Measurements from ENCODE around the gene KIDINS220.
"Not testable (repeated sequence)": the region's sequence is repeated elsewhere in the genome, so short reads cannot be mapped to it uniquely, and the experiment has no call there.

The KIDINS220 gene

GRCh38 chr2:8754106-8754776 lies 83.2 kb downstream of the KIDINS220 start:
- no peak for DNase-seq (ENCODE audit: low read depth in 2 of 2)

- no peak for DNase-seq (ENCODE audit: low read depth in 2 of 2)
Observed at GRCh38 chr2:8753609-8754008, 83.8 kb downstream of the KIDINS220 start.

- no peak for DNase-seq (ENCODE audit: low read depth in 2 of 2)
Observed at GRCh38 chr2:8752385-8752784, 85.0 kb downstream of the KIDINS220 start.

DNA sequence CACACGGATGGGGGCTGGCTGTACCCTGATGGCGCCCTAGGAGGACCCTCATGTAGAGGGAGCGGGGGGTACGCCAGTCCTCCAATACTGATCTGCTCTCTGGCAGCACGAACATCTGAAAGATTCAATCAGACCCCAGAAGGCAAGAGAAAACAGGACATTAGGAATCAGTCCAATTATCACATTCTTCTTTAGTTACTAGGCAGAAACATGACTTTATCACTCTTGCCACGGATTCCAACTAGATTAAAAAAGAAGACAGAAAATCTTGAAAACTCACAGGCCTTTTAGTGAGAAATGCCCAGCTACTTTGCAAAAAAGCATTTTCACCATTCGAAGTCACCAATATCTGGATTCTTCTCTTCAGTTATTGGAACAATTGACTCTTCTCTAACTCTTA lies 87.2 kb downstream of the KIDINS220 start:
- DNase-seq (ENCODE audit: low read depth in 2 of 2) = no peak

- DNase-seq (ENCODE audit: low read depth in 2 of 2) = no peak
Observed at GRCh38 chr2:8743261-8743660, 94.2 kb downstream of the KIDINS220 start.

GRCh38 chr2:8740136-8740535 lies 97.3 kb downstream of the KIDINS220 start:
- no peak for DNase-seq (ENCODE audit: low read depth in 2 of 2)

DNA sequence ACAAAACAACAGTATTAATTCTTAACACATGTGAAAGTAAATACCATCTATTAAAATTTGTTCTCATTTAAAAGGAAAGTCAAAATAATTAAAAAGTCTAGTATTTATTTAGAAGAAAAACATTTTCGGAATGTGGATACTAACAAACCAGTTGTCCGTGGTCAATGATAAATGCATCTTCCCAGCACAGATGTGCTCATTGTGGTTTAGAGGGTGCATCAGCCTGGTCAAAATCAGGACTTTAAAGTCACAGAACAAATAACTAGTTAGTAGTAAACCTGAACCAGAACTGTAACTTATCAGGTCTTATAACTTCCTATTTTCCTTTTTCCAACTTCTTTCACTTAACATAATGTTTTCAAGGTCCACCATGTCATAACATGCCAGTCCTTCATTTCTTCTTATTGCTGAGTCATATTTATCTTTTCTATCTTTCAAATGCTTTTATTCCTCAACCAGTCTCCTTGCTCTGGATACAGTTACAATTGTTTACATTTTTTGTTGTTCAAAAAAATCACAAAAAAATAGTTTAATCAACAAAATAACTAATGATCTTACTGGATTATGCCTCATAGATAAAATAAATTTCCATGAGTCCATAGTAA lies 99.7 kb downstream of the KIDINS220 start:
- DNase-seq (ENCODE audit: low read depth in 2 of 2) = no peak

DNA sequence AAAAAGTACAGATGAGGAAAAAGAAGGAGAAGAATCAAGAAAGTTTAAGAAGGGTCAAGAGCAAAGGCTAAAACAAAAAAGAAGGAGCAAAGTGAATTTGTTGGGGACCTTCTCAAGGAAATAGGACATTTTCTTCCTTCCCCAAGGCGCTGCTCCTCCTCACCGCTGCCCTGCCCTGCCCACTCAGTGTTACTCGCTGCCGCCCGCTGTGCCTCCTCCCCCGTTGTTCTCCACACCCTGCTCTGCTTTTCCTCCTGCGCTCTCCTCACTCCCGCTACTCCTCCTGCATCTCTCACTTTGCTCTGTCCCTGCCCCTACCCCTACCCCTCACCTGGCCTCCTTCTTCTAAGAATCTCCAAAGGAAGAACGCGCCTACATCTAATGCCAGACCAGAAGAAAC lies 104.8 kb downstream of the KIDINS220 start:
- DNase-seq (ENCODE audit: low read depth in 2 of 2) = no peak

DNA sequence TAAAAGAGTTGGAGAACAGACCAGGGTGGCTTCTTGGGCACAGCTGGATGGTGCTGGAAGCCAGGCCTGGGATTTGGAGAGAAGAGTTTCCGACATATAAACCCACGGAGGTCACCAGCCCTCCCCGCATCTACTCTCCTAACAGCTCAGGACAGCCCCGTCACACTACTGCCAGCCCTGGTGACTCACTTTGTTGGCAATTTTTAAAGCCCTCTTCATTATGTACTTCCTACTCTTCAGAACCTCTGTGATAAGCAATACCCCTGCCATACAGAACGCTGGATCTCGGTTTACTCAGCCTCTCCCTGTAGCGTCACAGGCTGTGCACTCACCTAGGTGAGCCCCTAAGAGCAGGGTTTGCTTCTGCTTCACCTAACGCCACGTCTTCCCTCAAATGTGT lies 107.5 kb downstream of the KIDINS220 start:
- no peak for DNase-seq (ENCODE audit: low read depth in 2 of 2)

- not testable (repeated sequence) for DNase-seq (ENCODE audit: low read depth in 2 of 2)
Observed at GRCh38 chr2:8729101-8729500, 108.3 kb downstream of the KIDINS220 start.

DNA sequence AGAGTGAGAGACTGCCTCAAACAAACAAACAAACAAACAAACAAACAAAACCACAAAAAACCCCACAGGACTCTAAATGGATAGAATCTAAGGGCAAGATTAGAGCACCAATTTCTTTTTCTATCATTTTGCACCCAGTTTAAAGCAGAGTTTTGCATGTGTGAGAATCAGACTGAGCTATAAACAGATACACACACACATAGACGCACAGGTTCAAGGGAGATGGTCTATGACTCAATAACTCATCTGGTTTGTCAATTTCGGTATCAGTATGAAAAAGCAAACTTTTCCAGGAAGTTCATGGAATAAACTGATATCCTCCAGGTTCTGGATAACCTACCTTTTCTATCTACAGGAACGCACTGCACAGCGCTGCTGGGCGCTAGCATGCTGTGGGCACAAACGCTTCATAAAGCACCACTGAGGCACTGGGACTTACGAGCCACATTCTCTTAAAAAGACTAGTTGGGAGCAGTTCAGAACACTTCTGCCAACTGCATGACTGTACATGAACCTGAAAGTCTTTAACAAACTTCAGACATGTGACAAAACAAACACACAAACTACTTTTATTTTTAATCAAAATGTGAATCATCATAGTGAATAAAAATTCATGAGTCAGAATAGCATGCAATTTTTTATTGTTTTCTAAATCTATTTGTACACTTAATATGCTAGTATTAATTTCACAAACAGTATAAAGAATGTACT lies 109.0 kb downstream of the KIDINS220 start:
- DNase-seq (ENCODE audit: low read depth in 2 of 2) = no peak

DNA sequence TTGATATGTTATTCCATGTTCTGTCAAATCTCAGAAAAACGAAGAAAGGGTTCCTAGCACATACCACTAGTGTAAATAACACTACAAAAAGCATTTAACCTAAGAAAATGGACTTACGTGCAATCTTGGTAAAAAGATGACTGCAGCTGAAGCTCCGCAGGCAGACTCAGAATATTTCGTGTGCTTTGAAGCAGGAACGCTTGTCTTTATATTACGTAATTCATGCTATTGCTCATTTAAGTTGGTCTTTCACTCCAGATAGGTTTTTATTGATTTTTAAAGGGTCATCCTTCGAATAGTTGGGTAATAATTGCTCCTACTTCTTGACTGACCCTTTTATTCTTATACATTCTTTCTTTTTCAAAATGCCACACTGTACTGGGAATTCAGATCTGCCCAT lies 111.6 kb downstream of the KIDINS220 start:
- DNase-seq (ENCODE audit: low read depth in 2 of 2) = no peak

- DNase-seq (ENCODE audit: low read depth in 2 of 2) = no peak
Observed at GRCh38 chr2:8722986-8723385, 114.4 kb downstream of the KIDINS220 start.

DNA sequence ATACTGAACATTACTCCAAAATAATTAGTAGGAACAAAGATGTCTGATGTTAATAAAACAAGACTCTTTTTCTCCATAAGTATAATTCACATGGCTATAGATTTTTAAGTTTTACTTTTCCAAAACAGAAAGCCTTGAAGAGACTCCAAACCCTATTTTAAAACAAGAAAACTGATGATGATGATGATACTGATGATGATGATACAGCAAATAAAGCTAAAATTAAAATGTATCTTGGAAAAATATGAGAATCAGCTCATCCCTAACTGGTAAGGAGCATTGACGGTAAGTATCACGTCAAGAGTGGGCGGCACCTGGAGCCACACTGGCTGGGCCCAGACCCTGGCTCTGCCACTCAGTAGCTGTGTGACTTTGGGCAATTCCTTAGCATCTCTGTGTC lies 116.0 kb downstream of the KIDINS220 start:
- no peak for DNase-seq (ENCODE audit: low read depth in 2 of 2)

- no peak for DNase-seq (ENCODE audit: low read depth in 2 of 2)
Observed at GRCh38 chr2:8720741-8721140, 116.7 kb downstream of the KIDINS220 start.

DNA sequence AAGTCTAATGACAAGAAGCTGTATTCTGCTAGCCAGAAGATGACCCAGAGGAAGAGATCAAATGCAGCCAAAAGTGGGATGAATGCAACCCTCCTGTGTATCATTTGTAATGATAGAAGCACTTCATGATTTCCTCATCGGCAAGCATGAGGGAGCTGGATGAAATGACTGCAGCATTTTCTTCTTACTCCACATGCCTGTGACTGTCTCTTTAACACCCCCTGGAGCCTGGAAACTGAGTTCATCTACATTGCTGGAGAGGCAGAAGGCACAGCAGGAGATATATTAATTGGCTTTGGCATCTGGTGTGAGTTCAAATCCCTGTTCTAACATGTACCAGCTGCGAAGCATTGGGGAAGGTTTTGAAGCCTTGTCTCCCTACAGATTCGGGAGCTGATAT lies 117.9 kb downstream of the KIDINS220 start:
- no peak for DNase-seq (ENCODE audit: low read depth in 2 of 2)

DNA sequence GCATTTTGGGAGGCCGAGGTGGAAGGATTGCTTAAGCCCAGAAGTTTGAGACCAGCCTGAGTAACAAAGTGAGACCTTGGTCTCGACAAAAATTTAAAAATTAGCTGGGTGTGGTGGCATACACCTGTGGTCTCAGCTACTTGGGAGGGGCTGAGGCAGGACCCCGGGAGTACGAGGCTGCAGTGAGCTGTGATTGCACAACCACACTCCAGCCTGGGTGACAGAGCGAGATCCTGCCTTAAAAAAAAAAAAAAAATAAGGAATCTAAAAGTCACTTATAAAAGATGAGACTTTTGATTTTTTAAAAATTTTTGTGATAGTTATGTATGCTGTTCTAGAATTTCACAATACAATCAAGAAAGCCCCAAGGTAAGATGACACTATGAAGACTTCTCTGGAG lies 122.4 kb downstream of the KIDINS220 start:
- DNase-seq (ENCODE audit: low read depth in 2 of 2) = no peak

GRCh38 chr2:8714283-8714682 lies 123.1 kb downstream of the KIDINS220 start:
- DNase-seq (ENCODE audit: low read depth in 2 of 2) = no peak

GRCh38 chr2:8710951-8711350 lies 126.5 kb downstream of the KIDINS220 start:
- DNase-seq (ENCODE audit: low read depth in 2 of 2) = no peak

DNA sequence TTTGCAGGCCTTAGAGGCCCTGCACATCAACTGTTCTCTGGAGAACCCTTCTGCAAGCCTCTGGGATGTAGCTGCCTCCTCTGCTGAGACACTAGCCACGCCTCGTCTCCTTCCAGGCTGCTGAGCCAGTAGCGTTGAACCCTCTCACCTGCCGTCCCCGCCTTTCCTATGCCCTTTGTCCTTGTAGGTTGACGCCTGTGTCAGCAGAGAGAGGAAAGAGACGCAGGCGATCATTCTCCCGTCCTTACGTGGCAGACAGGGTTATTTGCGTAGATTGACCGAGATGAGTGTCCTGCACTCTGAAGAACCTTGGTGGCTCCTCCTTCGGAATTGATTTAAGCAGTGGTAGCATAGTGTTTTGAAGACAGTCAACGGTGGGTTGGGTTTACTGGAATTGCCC lies 127.8 kb downstream of the KIDINS220 start:
- no peak for DNase-seq (ENCODE audit: low read depth in 2 of 2)

DNA sequence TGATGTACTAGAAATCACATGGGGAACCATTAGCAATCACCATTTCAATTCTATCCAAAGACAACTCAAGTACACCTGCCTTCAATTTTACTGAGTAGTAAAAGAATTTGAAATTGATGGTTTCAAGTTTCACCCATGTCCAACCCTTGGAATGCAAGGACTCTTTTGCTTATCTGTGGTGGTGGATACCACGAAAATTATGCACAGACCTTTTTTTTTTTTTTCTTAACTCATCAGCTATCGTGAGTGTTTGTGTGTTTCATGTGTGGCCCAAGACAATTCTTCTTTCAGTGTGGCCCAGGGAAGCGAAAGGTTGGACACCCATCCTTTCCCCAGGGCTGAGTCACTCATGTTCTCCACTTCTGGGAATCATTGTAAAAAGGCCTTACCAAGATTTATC lies 132.5 kb downstream of the KIDINS220 start:
- no peak for DNase-seq (ENCODE audit: low read depth in 2 of 2)

DNA sequence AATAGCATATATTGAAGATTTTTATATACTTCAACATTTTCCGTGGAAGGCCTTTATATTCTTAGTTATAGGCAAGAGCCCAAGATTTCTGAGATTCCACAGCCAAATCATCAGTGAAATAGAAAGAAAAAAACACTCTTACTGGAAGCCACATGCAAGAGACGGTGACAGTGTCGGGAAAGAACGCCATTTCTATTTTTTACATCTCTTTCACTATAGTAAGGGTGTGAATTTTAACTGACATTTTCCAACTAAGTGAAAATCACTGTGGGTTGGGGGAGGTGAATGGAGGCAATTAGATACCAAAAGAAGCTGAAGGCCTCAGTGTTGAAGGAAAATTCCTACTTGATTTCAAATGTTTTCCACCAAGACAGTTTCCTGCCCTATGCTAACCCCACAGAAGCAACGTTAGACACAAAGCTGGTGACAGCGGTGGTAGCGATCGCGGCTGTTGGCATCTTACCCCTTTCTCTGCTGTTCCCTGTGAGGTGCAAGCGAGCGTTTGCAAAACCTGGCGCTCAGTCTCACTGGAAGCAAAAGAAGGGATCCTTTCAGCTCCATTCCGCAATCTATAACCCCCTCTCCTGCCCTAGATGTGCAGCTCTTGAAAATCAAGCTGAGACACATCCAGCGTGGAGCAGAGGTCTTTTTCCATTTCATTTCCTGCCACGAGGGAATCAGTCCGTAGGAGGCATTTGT lies 135.6 kb downstream of the KIDINS220 start:
- no peak for DNase-seq (ENCODE audit: low read depth in 2 of 2)

GRCh38 chr2:8699839-8700238 lies 137.6 kb downstream of the KIDINS220 start:
- no peak for DNase-seq (ENCODE audit: low read depth in 2 of 2)
